HEK293 (cell line): Measurements from ENCODE around the gene SENP1.

Experiments
- EGR2 ChIP-seq: fragments of 450-650 bp; formaldehyde crosslinking; IDR thresholded peaks from 2 replicates; pipeline ENCODE4 v1.5.1; 2016; ENCODE audit warnings: low read depth, missing biosample characterization, missing genetic modification characterization
- GLIS1 ChIP-seq: fragments of 450-650 bp; formaldehyde crosslinking; IDR thresholded peaks from 2 replicates; pipeline ENCODE4 v1.5.1; 2016; ENCODE audit warnings: missing biosample characterization, missing genetic modification characterization
- HOXD13 ChIP-seq: sonication (generic); formaldehyde crosslinking; IDR thresholded peaks from 2 replicates; pipeline ENCODE4 v1.8.0; 2022; ENCODE audit warnings: missing genetic modification reagents, borderline replicate concordance
- KLF10 ChIP-seq: fragments of 450-650 bp; IDR thresholded peaks from 2 replicates; pipeline ENCODE4 v1.5.1; 2018; ENCODE audit warnings: missing biosample characterization, mild to moderate bottlenecking, missing genetic modification characterization
- KLF9 ChIP-seq: fragments of 450-650 bp; formaldehyde crosslinking; IDR thresholded peaks from 2 replicates; pipeline ENCODE4 v1.5.1; 2016; ENCODE audit warnings: missing biosample characterization, missing genetic modification characterization, low read depth
- PRDM10 ChIP-seq: fragments of 450-650 bp; formaldehyde crosslinking; IDR thresholded peaks from 2 replicates; pipeline ENCODE4 v1.5.1; 2016; ENCODE audit warnings: missing biosample characterization, missing genetic modification characterization
- SCRT1 ChIP-seq: fragments of 450-650 bp; formaldehyde crosslinking; IDR thresholded peaks from 2 replicates; pipeline ENCODE4 v1.5.1; 2016; ENCODE audit warnings: missing biosample characterization, missing genetic modification characterization, borderline replicate concordance
- SP2 ChIP-seq: fragments of 450-650 bp; formaldehyde crosslinking; IDR thresholded peaks from 2 replicates; pipeline ENCODE4 v1.5.1; 2016; ENCODE audit warnings: missing biosample characterization, missing genetic modification characterization
- ZBTB6 ChIP-seq: fragments of 450-650 bp; formaldehyde crosslinking; IDR thresholded peaks from 2 replicates; pipeline ENCODE4 v1.5.1; 2017; ENCODE audit warnings: missing biosample characterization, missing genetic modification characterization
- ZBTB8A ChIP-seq: fragments of 450-650 bp; formaldehyde crosslinking; IDR thresholded peaks from 2 replicates; pipeline ENCODE4 v1.5.1; 2016; ENCODE audit warnings: missing biosample characterization, missing genetic modification characterization
- ZEB2 ChIP-seq: fragments of 450-650 bp; formaldehyde crosslinking; IDR thresholded peaks from 2 replicates; pipeline ENCODE4 v1.5.1; 2016; ENCODE audit warnings: missing biosample characterization, missing genetic modification characterization
- ZFHX2 ChIP-seq: fragments of 450-650 bp; formaldehyde crosslinking; conservative IDR thresholded peaks from 2 replicates; pipeline ENCODE4 v1.5.1; 2016; ENCODE audit warnings: missing biosample characterization, missing genetic modification characterization
- ZNF114 ChIP-seq: fragments of 450-650 bp; formaldehyde crosslinking; IDR thresholded peaks from 2 replicates; pipeline ENCODE4 v1.5.0; 2017; ENCODE audit warnings: missing biosample characterization, missing genetic modification characterization
- ZNF121 ChIP-seq: fragments of 450-650 bp; formaldehyde crosslinking; IDR thresholded peaks from 2 replicates; pipeline ENCODE4 v1.5.1; 2016; ENCODE audit warnings: missing biosample characterization, missing genetic modification characterization
- ZNF501 ChIP-seq: fragments of 450-650 bp; formaldehyde crosslinking; IDR thresholded peaks from 2 replicates; pipeline ENCODE4 v1.5.1; 2016; ENCODE audit warnings: missing biosample characterization, missing genetic modification characterization
- ZNF510 ChIP-seq: fragments of 450-650 bp; formaldehyde crosslinking; IDR thresholded peaks from 2 replicates; pipeline ENCODE4 v1.5.1; 2018; ENCODE audit warnings: mild to moderate bottlenecking, missing genetic modification characterization, missing biosample characterization; ENCODE audit not compliant: insufficient replicate concordance
- ZNF548 ChIP-seq: fragments of 450-650 bp; formaldehyde crosslinking; IDR thresholded peaks from 2 replicates; pipeline ENCODE4 v1.5.1; 2016; ENCODE audit warnings: missing biosample characterization, missing genetic modification characterization
- ZNF558 ChIP-seq: fragments of 450-650 bp; formaldehyde crosslinking; IDR thresholded peaks from 2 replicates; pipeline ENCODE4 v1.5.1; 2016; ENCODE audit warnings: missing biosample characterization, missing genetic modification characterization
- ZNF777 ChIP-seq: fragments of 450-650 bp; formaldehyde crosslinking; IDR thresholded peaks from 2 replicates; pipeline ENCODE4 v1.5.1; 2017; ENCODE audit warnings: missing biosample characterization, missing genetic modification characterization, borderline replicate concordance
- TF ChIP-seq, protein P1 (sequence below): IDR thresholded peaks from 2 replicates; pipeline ENCODE4 v1.6.1; 2011; ENCODE audit warnings: mild to moderate bottlenecking, low read depth, low read length, borderline replicate concordance
- TF ChIP-seq, protein P2 (sequence below): sonication (generic); formaldehyde crosslinking; IDR thresholded peaks from 2 replicates; pipeline ENCODE4 v1.8.1; 2022; ENCODE audit warnings: mild to moderate bottlenecking, moderate library complexity, missing genetic modification reagents
- TF ChIP-seq, protein P3 (sequence below): fragments of 450-650 bp; formaldehyde crosslinking; IDR thresholded peaks from 2 replicates; pipeline ENCODE4 v1.5.1; 2016; ENCODE audit warnings: missing biosample characterization, missing genetic modification characterization
- TF ChIP-seq, protein P4 (sequence below): fragments of 450-650 bp; IDR thresholded peaks from 2 replicates; pipeline ENCODE4 v1.5.1; 2018; ENCODE audit warnings: missing biosample characterization, mild to moderate bottlenecking, missing genetic modification characterization
- TF ChIP-seq, protein P5 (sequence below): fragments of 450-650 bp; formaldehyde crosslinking; IDR thresholded peaks from 2 replicates; pipeline ENCODE4 v1.5.1; 2016; ENCODE audit warnings: missing biosample characterization, missing genetic modification characterization

The SENP1 gene

DNA sequence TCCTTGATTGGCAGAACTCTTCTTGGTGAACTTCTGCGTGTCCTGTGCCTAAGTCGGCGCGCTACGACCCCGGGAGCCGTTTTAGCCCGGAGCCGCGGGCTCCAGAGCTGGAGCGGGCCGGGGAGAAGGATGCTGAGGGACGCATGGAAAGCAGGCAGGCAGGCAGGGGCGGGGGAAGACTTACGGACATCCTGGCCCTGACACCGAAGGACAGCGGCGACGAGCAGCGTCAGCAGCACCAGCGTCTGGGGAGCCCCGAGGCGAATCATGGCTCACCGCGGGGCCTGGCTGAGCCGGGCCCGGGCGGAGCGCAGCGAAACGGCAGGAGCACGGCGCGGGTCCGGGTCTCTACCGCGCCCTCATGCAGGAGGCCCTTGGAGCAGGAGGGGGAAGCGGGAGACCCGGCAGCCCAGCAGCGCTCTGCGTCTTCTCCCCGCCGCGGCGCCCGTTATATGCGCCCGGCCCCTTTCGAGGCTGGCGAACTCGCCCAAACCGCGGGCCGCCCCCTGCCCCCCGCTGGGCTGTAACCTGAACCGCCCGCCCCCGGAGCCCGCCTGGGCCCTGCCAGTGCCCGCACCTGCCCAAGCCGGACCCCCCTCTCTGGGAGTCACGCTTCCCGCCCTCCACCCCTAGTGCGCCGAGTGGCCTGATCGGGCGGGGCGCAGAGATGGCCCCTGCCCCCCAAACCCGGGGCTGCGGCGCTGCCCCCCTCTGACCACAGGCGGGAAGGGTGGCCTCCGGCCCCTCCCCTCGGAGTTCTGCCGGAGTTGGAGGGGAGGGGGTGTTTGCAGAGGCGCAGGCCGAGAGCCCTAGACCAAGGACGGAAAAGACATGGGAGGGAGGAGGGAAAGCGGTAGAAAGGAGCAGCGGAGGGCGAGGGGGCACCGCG lies 101.6 kb downstream of the SENP1 start, which contains the start of gene COL2A1 (continued):
- TF ChIP-seq, protein P1, sequence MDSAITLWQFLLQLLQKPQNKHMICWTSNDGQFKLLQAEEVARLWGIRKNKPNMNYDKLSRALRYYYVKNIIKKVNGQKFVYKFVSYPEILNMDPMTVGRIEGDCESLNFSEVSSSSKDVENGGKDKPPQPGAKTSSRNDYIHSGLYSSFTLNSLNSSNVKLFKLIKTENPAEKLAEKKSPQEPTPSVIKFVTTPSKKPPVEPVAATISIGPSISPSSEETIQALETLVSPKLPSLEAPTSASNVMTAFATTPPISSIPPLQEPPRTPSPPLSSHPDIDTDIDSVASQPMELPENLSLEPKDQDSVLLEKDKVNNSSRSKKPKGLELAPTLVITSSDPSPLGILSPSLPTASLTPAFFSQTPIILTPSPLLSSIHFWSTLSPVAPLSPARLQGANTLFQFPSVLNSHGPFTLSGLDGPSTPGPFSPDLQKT, result no peak
- no peak for TF ChIP-seq HOXD13 (CRISPR knock-in tag)
- peak; percentile 71; the same call in 1 of the 2 replicates for TF ChIP-seq ZBTB6 (tag by site-specific recombination)
- TF ChIP-seq ZBTB8A (tag by site-specific recombination), result peak; percentile 94
- TF ChIP-seq, protein P2, sequence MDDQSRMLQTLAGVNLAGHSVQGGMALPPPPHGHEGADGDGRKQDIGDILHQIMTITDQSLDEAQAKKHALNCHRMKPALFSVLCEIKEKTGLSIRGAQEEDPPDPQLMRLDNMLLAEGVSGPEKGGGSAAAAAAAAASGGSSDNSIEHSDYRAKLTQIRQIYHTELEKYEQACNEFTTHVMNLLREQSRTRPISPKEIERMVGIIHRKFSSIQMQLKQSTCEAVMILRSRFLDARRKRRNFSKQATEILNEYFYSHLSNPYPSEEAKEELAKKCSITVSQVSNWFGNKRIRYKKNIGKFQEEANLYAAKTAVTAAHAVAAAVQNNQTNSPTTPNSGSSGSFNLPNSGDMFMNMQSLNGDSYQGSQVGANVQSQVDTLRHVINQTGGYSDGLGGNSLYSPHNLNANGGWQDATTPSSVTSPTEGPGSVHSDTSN (CRISPR knock-in tag), result no peak
- TF ChIP-seq EGR2 (tag by site-specific recombination), result peak; percentile 59
- no peak for TF ChIP-seq ZNF548 (tag by site-specific recombination)
- TF ChIP-seq, protein P3, sequence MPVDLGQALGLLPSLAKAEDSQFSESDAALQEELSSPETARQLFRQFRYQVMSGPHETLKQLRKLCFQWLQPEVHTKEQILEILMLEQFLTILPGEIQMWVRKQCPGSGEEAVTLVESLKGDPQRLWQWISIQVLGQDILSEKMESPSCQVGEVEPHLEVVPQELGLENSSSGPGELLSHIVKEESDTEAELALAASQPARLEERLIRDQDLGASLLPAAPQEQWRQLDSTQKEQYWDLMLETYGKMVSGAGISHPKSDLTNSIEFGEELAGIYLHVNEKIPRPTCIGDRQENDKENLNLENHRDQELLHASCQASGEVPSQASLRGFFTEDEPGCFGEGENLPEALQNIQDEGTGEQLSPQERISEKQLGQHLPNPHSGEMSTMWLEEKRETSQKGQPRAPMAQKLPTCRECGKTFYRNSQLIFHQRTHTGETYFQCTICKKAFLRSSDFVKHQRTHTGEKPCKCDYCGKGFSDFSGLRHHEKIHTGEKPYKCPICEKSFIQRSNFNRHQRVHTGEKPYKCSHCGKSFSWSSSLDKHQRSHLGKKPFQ (tag by site-specific recombination), result no peak
- no peak for TF ChIP-seq ZNF777 (tag by site-specific recombination)
- TF ChIP-seq ZFHX2, result peak; percentile 71
- peak; percentile 27; the same call in 1 of the 2 replicates for TF ChIP-seq KLF9 (tag by site-specific recombination)
- TF ChIP-seq ZNF510, result no peak
- TF ChIP-seq PRDM10 (tag by site-specific recombination), result no peak
- TF ChIP-seq SCRT1, result no peak
- TF ChIP-seq ZNF501, result no peak
- TF ChIP-seq, protein P4, sequence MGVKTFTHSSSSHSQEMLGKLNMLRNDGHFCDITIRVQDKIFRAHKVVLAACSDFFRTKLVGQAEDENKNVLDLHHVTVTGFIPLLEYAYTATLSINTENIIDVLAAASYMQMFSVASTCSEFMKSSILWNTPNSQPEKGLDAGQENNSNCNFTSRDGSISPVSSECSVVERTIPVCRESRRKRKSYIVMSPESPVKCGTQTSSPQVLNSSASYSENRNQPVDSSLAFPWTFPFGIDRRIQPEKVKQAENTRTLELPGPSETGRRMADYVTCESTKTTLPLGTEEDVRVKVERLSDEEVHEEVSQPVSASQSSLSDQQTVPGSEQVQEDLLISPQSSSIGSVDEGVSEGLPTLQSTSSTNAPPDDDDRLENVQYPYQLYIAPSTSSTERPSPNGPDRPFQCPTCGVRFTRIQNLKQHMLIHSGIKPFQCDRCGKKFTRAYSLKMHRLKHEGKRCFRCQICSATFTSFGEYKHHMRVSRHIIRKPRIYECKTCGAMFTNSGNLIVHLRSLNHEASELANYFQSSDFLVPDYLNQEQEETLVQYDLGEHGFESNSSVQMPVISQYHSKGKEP (tag by site-specific recombination), result no peak
- 0 out of 2 replicates have a peak, but pooled peaks have one; percentile 23 for TF ChIP-seq ZEB2
- peak; percentile 75 for TF ChIP-seq GLIS1
- TF ChIP-seq ZNF114 (tag by site-specific recombination), result no peak
- peak; percentile 65 for TF ChIP-seq SP2 (tag by site-specific recombination)
- no peak for TF ChIP-seq ZNF558
- TF ChIP-seq ZNF121 (tag by site-specific recombination), result no peak
- TF ChIP-seq, protein P5, sequence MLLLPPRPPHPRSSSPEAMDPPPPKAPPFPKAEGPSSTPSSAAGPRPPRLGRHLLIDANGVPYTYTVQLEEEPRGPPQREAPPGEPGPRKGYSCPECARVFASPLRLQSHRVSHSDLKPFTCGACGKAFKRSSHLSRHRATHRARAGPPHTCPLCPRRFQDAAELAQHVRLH (tag by site-specific recombination), result no peak
- TF ChIP-seq KLF10 (tag by site-specific recombination), result no peak
